Ovary (tissue), 9 donors: ENCODE results near the gene PARS2. TPM values are rescaled to one million over a fixed set of nuclear protein-coding genes. Genes with fewer than 3 reads are reported as not detected.
A peak's percentile ranks its signal among the peaks of the same experiment; 100 is the strongest.

Experiments used
- DNase-seq, 5 donors: peaks; one replicate each; pipeline ENCODE4 v3.0.0-alpha.2; 2019 to 2020
- H3K27ac ChIP-seq, 2 donors: fragments of 200-600 bp; one replicate each; pipeline versions ENCODE4 v1.5.1 to v1.8.0; 2019 to 2022
- H3K27me3 ChIP-seq: fragments of 200-600 bp; one replicate; pipeline ENCODE4 v1.8.0; 2022
- H3K36me3 ChIP-seq: fragments of 200-600 bp; sonication (generic); one replicate; pipeline ENCODE4 v1.5.1; 2019
- H3K4me1 ChIP-seq: one replicate; pipeline ENCODE4 v1.8.1; 2013; ENCODE audit warnings: mild to moderate bottlenecking, moderate library complexity; ENCODE audit not compliant: insufficient read depth
- H3K4me3 ChIP-seq: fragments of 200-600 bp; sonication (generic); one replicate; pipeline ENCODE4 v1.5.1; 2017
- H3K9me3 ChIP-seq, 2 donors: fragments of 200-600 bp in 1 of 2; sonication (generic) in 1 of 2; one replicate each; pipeline versions ENCODE4 v1.5.1 to v1.8.1; 2013 to 2019; ENCODE audit warnings: mild to moderate bottlenecking in 1 of 2, moderate library complexity in 1 of 2
- EP300 ChIP-seq: sonication (generic); formaldehyde crosslinking; IDR thresholded peaks from one replicate; pipeline ENCODE4 v1.6.1; 2017; ENCODE audit warnings: antibody characterized with exemption
- POLR2A ChIP-seq: fragments of 450-650 bp; IDR thresholded peaks from one replicate; pipeline ENCODE4 v1.6.1; 2017; ENCODE audit warnings: antibody characterized with exemption, mild to moderate bottlenecking, moderate library complexity
- whole genome bisulfite sequencing, 3 donors: extraction: QIAGEN DNeasy Blood & Tissue Kit in 1 of 3; methylation state at CpG; one replicate each; pipeline versions ENCODE4 v1.1.5 to v1.1.7; 2013 to 2017; 5-methylcytosine and 5-hydroxymethylcytosine counted together
- intact Hi-C, 4 donors: fragments of 100-400 bp; cut with DNase I; formaldehyde crosslinking; loops; one replicate each; pipeline versions ENCODE4 v1.11.0 to v1.15.1; 2022 to 2023
- polyA plus RNA-seq, 2 donors: library from polyadenylated mRNA; stranded (reverse); fragments of 200-250 nt in 1 of 2; fragments of 350-450 nt in 1 of 2; fragmentation: Illumina TruSeq in 1 of 2; extraction: RNeasy Lipid Tissue Mini Kit (QIAGEN cat#74804) in 1 of 2; gene quantifications; one replicate each; pipeline ENCODE4 v1.2.3, GENCODE V29; 2013 to 2014
- total RNA-seq, 7 donors: library from RNA; depleted of rRNA in 2 of 7; stranded (reverse); fragments of >200 nt in 2 of 7; fragmentation: NEBNext Ultra II Directional in 3 of 7; extraction: Animal tissue kit (Norgen Biotek cat#: 25700) in 3 of 7; gene quantifications; one replicate each; pipeline versions ENCODE4 v1.1.0 to v1.2.4, GENCODE V29; 2016 to 2023
- TF ChIP-seq, protein P1 (sequence below), 3 donors: fragments of 450-650 bp in 2 of 3; fragments of 200-600 bp in 1 of 3; IDR thresholded peaks; one replicate each; pipeline versions ENCODE4 v1.5.1 to v1.8.0; 2016 to 2022; ENCODE audit warnings: antibody characterized with exemption in 3 of 3, mild to moderate bottlenecking in 1 of 3
- donor health status: DM: no; HTN: no; CAD: no; lungs with moderate emphysema.
- donor health status: DM: no; HTN: no; CAD: no.
- donor health status: Bipolar disorder and iron deficiency.
- donor health status: DM: yes; HTN: yes; CAD: no.
- donor health status: DM: no; HTN: no; CAD: no.
- donor health status: DM: yes; HTN: yes; CAD: no.

PARS2 gene
- total and polyA plus RNA-seq, 9 donors: 3.2 to 9.6 (median 6.4) TPM

DNA sequence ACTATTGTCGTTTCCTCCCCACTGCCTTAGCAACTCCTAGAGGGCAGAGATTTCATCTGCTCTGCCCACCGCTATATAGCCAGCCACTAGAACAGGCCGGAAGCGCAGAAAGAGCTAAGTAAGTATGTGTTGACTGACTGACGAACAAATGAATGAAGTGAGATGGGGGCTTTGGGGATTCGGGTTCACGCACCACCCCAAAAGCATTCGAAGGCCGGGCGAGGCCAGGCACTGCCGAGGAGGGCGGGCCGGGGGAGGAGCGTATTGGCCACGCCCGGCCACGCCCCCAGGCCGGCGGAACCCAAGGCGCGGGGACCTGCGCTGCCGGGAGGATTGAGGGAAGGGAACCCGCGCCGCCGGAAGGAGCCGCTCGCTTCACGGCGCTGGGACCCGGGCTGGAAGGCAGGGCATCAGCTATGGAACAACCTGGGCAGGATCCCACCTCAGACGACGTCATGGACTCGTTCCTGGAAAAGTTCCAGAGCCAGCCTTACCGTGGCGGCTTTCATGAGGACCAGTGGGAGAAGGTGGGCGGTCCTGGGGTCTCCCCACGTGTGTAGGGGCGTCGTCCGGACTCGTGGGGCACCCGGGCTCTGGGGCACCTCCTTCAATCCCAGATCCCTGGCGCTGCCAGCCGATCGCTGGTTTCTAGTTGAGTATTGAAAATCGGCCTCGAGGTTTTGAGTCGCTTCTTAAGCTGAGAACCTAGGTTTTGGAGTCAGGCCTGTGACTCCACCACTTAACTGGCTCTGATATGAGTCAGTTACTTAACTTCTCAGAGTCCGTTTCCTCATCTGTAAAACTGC is 48.6 kb downstream of the PARS2 start, which contains the start of gene TTC4:
TTC4 (plus strand) TSS at position 369 of the 806 bp plus-strand sequence; CDS start at position 417, 48 bp downstream.
- WGBS, 3 donors: 0 to 1% (median 0%) methylated on average over 50 to 51 of the region's 51 CpGs
- intact Hi-C loops: no loop called here

GRCh38 chr1:54714881-54715492 is 49.3 kb downstream of the PARS2 start:
- no peak for DNase-seq
- no peaks in the 10 kb centered on the region for H3K27me3 ChIP-seq
- no peaks in the 10 kb centered on the region for H3K36me3 ChIP-seq
- peaks cover 3% of the 10 kb centered on the region for H3K4me1 ChIP-seq
- no peak for TF ChIP-seq POLR2A
- TF ChIP-seq, protein P1, sequence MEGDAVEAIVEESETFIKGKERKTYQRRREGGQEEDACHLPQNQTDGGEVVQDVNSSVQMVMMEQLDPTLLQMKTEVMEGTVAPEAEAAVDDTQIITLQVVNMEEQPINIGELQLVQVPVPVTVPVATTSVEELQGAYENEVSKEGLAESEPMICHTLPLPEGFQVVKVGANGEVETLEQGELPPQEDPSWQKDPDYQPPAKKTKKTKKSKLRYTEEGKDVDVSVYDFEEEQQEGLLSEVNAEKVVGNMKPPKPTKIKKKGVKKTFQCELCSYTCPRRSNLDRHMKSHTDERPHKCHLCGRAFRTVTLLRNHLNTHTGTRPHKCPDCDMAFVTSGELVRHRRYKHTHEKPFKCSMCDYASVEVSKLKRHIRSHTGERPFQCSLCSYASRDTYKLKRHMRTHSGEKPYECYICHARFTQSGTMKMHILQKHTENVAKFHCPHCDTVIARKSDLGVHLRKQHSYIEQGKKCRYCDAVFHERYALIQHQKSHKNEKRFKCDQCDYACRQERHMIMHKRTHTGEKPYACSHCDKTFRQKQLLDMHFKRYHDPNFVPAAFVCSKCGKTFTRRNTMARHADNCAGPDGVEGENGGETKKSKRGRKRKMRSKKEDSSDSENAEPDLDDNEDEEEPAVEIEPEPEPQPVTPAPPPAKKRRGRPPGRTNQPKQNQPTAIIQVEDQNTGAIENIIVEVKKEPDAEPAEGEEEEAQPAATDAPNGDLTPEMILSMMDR (IDR thresholded peaks at IDR 0.05): no peak
- TF ChIP-seq EP300: no peak
- intact Hi-C loops: no loop called here
- H3K4me3 ChIP-seq: peak overlapping the region; percentile 93
- H3K9me3 ChIP-seq: no peaks in the 10 kb centered on the region
- H3K27ac ChIP-seq: peak overlapping the region; percentile 17 to 18
- 82 to 84% (median 83%) methylated on average over 7 of the region's 7 CpGs for WGBS, 3 donors

More for the DNA sequence above, 48.6 kb downstream of the PARS2 start, which contains the start of gene TTC4:
- TF ChIP-seq EP300 (no peak), POLR2A (peak; percentile 60)
- TF ChIP-seq, protein P1 (IDR thresholded peaks at IDR 0.05): peak in 1 of 3 donors; percentile 16
- Histone ChIP-seq H3K27me3 (no peaks in the 10 kb centered on the region), H3K4me3 (peak within 1 kb of the TSS; percentile 93), H3K27ac (peak within 1 kb of the TSS; percentile 17 to 18), H3K9me3 (no peaks in the 10 kb centered on the region), H3K36me3 (no peaks in the 10 kb centered on the region), H3K4me1 (peaks cover 3% of the 10 kb centered on the region)
- peak; percentile 75 to 89 (median 85) for DNase-seq

DNA sequence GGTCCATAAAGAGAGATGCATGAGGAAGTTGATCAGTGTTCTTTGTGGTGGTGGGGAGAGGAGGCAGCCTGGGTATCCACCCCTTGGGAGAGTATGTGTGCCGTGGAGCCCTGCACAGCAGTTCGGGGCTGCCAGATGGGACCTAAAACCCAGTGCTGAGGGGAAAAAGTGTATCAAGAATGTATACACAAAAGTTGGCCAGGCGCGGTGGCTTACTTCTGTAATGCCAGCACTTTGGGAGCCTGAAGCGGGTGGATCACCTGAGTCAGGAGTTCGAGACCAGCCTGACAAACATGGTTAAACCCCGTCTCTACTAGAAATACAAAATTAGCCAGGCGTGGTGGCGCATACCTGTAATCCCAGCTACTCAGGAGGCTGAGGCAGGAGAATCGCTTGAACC is 52.8 kb downstream of the PARS2 start:
- no peaks in the 10 kb centered on the region for H3K9me3 ChIP-seq
- H3K4me3 ChIP-seq: no peak overlapping the region
- H3K4me1 ChIP-seq: peaks cover 3% of the 10 kb centered on the region
- WGBS, 3 donors: 88 to 95% (median 90%) methylated on average over 10 of the region's 10 CpGs
- intact Hi-C loops: no loop called here
- no peaks in the 10 kb centered on the region for H3K36me3 ChIP-seq
- TF ChIP-seq EP300 (no peak), POLR2A (no peak)
- TF ChIP-seq, protein P1 (IDR thresholded peaks at IDR 0.05): no peak
- no peaks in the 10 kb centered on the region for H3K27me3 ChIP-seq
- DNase-seq: no peak
- no peak overlapping the region for H3K27ac ChIP-seq

DNA sequence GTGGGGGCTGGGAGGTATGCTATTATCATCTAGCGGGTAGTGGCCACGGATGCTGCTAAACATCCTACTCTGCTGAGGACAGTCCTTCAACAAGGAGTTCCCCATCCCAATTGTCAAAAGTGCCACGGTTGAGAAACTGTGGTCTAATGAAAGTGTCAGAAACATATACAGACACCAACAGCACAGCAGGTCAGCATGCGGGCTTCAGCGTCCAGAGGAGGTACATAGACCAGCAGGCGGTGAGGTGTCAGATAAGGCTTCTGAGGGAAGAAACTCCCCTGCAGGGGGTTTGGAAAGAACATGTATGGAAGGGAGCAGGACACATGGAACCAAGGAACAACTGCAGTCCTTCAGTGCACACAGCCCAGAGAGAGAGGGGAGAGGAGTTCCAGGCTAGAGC is 53.5 kb downstream of the PARS2 start:
- Histone ChIP-seq H3K4me3 (no peak overlapping the region), H3K36me3 (no peaks in the 10 kb centered on the region), H3K27me3 (no peaks in the 10 kb centered on the region), H3K27ac (no peak overlapping the region), H3K9me3 (no peaks in the 10 kb centered on the region), H3K4me1 (peaks cover 2% of the 10 kb centered on the region)
- 53 to 80% (median 70%) methylated on average over 6 of the region's 6 CpGs for WGBS, 3 donors
- intact Hi-C loops: no loop called here
- DNase-seq: no peak
- TF ChIP-seq, protein P1 (IDR thresholded peaks at IDR 0.05): no peak
- TF ChIP-seq POLR2A (no peak), EP300 (no peak)
